Endodermal cell (in vitro differentiated cells): ENCODE data around the gene C1QTNF6. TPM values are rescaled to one million over a fixed set of nuclear protein-coding genes. Genes with fewer than 3 reads are reported as not detected.

Experiments used
- DNase-seq: peaks from one replicate; pipeline ENCODE4 v3.0.0-alpha.2; 2017
- H3K27ac ChIP-seq: 2 replicates; pipeline ENCODE4 v1.5.1; 2013; ENCODE audit warnings: mild to moderate bottlenecking, low read depth, low read length, moderate library complexity
- H3K27me3 ChIP-seq: 2 replicates; pipeline ENCODE4 v1.6.1; 2013; ENCODE audit warnings: mild to moderate bottlenecking, low read length, moderate library complexity; ENCODE audit not compliant: insufficient read depth, control insufficient read depth, poor library complexity, severe bottlenecking
- H3K36me3 ChIP-seq: 2 replicates; pipeline ENCODE4 v1.7.0; 2013; ENCODE audit warnings: mild to moderate bottlenecking, low read length, moderate library complexity; ENCODE audit not compliant: control insufficient read depth, insufficient read depth
- H3K4me1 ChIP-seq: one replicate; pipeline ENCODE4 v1.7.0; 2013; ENCODE audit warnings: low read length; ENCODE audit not compliant: control insufficient read depth, insufficient read depth
- H3K4me3 ChIP-seq: 2 replicates; pipeline ENCODE4 v1.5.1; 2013; ENCODE audit warnings: mild to moderate bottlenecking, low read length, moderate library complexity
- H3K9ac ChIP-seq: 2 replicates; pipeline ENCODE4 v1.6.1; 2013; ENCODE audit warnings: mild to moderate bottlenecking, low read length, moderate library complexity; ENCODE audit not compliant: poor library complexity, severe bottlenecking; ENCODE audit errors: extremely low read depth
- H3K9me3 ChIP-seq: 2 replicates; pipeline ENCODE4 v1.6.1; 2013; ENCODE audit warnings: mild to moderate bottlenecking, low read length, moderate library complexity; ENCODE audit not compliant: control insufficient read depth
- H3K27ac Mint-ChIP-seq: 2 replicates; pipeline ENCODE4 v1.8.0; 2020; ENCODE audit warnings: mixed read lengths
- H3K27me3 Mint-ChIP-seq: 2 replicates; pipeline ENCODE4 v1.8.0; 2021; ENCODE audit warnings: mild to moderate bottlenecking, mixed read lengths; ENCODE audit not compliant: insufficient read depth
- H3K36me3 Mint-ChIP-seq: 2 replicates; pipeline ENCODE4 v1.8.0; 2020; ENCODE audit warnings: low read depth, mixed read lengths
- H3K4me1 Mint-ChIP-seq: 2 replicates; pipeline ENCODE4 v1.8.0; 2020; ENCODE audit warnings: mixed read lengths
- H3K4me3 Mint-ChIP-seq: 2 replicates; pipeline ENCODE4 v1.8.0; 2020; ENCODE audit warnings: mild to moderate bottlenecking, moderate library complexity, mixed read lengths
- H3K9me3 Mint-ChIP-seq: 2 replicates; pipeline ENCODE4 v1.8.0; 2020; ENCODE audit warnings: mild to moderate bottlenecking, mixed read lengths
- WGBS, 2 experiments: methylation state at CpG; one replicate each; pipeline versions ENCODE4 v1.1.5 to v1.1.7; 2013; ENCODE audit warnings: missing lambda C conversion rate in 2 of 2, mixed read lengths in 1 of 2; ENCODE audit not compliant: insufficient coverage in 1 of 2, insufficient read length in 1 of 2; 5-methylcytosine and 5-hydroxymethylcytosine counted together
- total RNA-seq, 2 donors: library from RNA; stranded (reverse); fragmentation: NEBNext Ultra II Directional in 1 of 2; extraction: Animal tissue kit (Norgen Biotek cat#: 25700) in 1 of 2; gene quantifications; 2 replicates in 1 of 2; 3 replicates in 1 of 2; pipeline ENCODE4 v1.2.1, GENCODE V29; 2021
- TF ChIP-seq, protein P1 (sequence below): fragments of 200-600 bp; sonication (generic); conservative IDR thresholded peaks from 2 replicates; pipeline ENCODE4 v1.5.0; 2021; ENCODE audit warnings: antibody characterized with exemption, mild to moderate bottlenecking

C1QTNF6 gene
- total RNA-seq, 2 donors from 2014 or later: 15.5 to 16.9 TPM

GRCh38 chr22:37146507-37147180 is 41.4 kb downstream of the C1QTNF6 start:
- Mint-ChIP-seq H3K36me3 (no peaks in the 10 kb centered on the region), H3K4me3 (no peak overlapping the region), H3K27me3 (peaks cover 5% of the 10 kb centered on the region), H3K9me3 (peaks cover 10% of the 10 kb centered on the region), H3K27ac (no peak overlapping the region), H3K4me1 (peaks cover 6% of the 10 kb centered on the region)
- 87 to 88% methylated on average over 9 to 16 of the region's 16 CpGs for WGBS, 2 experiments
- H3K9ac ChIP-seq: no peak overlapping the region
- no peaks in the 10 kb centered on the region for H3K36me3 ChIP-seq
- no peak for DNase-seq
- no peaks in the 10 kb centered on the region for H3K27me3 ChIP-seq
- no peaks in the 10 kb centered on the region for H3K4me1 ChIP-seq
- H3K27ac ChIP-seq: no peak overlapping the region
- no peak overlapping the region for H3K4me3 ChIP-seq
- no peaks in the 10 kb centered on the region for H3K9me3 ChIP-seq
- TF ChIP-seq, protein P1, sequence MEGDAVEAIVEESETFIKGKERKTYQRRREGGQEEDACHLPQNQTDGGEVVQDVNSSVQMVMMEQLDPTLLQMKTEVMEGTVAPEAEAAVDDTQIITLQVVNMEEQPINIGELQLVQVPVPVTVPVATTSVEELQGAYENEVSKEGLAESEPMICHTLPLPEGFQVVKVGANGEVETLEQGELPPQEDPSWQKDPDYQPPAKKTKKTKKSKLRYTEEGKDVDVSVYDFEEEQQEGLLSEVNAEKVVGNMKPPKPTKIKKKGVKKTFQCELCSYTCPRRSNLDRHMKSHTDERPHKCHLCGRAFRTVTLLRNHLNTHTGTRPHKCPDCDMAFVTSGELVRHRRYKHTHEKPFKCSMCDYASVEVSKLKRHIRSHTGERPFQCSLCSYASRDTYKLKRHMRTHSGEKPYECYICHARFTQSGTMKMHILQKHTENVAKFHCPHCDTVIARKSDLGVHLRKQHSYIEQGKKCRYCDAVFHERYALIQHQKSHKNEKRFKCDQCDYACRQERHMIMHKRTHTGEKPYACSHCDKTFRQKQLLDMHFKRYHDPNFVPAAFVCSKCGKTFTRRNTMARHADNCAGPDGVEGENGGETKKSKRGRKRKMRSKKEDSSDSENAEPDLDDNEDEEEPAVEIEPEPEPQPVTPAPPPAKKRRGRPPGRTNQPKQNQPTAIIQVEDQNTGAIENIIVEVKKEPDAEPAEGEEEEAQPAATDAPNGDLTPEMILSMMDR: no peak

- TF ChIP-seq, protein P1: no peak
- Histone ChIP-seq H3K4me1 (no peaks in the 10 kb centered on the region), H3K27me3 (no peaks in the 10 kb centered on the region), H3K4me3 (no peak overlapping the region), H3K36me3 (no peaks in the 10 kb centered on the region), H3K9me3 (no peaks in the 10 kb centered on the region), H3K9ac (no peak overlapping the region), H3K27ac (no peak overlapping the region)
- Mint-ChIP-seq H3K27ac (peak overlapping the region; percentile 48), H3K4me3 (no peak overlapping the region), H3K4me1 (peaks cover 6% of the 10 kb centered on the region), H3K27me3 (peaks cover 5% of the 10 kb centered on the region), H3K9me3 (peaks cover 4% of the 10 kb centered on the region), H3K36me3 (no peaks in the 10 kb centered on the region)
- WGBS, 2 experiments: 87% methylated on average over 5 to 6 of the region's 6 CpGs
- no peak for DNase-seq
Measured at GRCh38 chr22:37146051-37146385, 42.0 kb downstream of the C1QTNF6 start.

DNA sequence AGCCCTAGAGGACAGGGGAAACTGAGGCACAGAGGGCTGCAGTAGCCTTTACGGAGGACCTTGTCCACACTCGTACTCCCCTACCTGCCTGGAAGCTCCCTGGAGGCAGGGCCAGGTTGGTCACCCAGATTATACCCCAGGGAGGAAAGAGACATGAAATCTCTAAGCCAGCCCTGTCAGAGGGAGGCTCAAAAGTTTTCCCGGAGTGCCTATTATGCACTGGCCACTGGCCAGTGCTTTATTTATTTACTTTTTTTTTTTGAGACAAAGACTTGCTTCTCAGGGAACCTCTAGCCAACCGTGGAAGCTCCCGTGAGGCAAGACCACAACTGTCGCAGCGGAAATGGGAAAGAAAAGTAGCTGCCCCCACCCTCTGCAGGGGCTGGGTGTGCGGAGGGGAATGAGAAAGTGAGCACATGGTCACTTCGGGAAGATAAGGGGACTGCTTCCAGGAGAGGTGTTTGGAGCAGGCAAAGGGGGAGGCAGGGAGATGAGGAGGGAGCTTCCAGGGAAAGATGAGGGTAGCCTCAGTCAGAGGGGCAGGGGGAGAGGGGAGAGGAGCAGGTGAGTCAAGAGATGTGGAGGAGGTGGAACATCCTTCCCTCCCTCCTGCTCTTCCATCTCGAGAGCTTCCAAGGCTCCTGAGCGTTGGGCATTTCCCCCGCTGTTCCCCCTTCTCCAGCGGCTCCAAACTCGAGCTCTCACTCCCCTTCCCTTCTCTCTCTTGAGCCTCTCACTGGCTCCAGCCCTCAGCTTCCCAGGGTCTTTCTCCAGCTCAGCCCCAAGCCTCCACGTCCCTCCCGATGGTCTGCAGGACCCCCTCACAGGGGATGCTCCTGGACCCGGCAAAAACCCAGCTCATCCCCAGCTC is 42.6 kb downstream of the C1QTNF6 start:
- H3K27ac Mint-ChIP-seq: no peak overlapping the region
- Histone ChIP-seq H3K4me1 (no peaks in the 10 kb centered on the region), H3K9ac (no peak overlapping the region), H3K9me3 (no peaks in the 10 kb centered on the region), H3K36me3 (no peaks in the 10 kb centered on the region), H3K4me3 (no peak overlapping the region), H3K27ac (no peak overlapping the region), H3K27me3 (no peaks in the 10 kb centered on the region)
- TF ChIP-seq, protein P1: no peak
- WGBS, 2 experiments: 82 to 83% methylated on average over 7 to 17 of the region's 17 CpGs
- peaks cover 6% of the 10 kb centered on the region for H3K4me1 Mint-ChIP-seq
- DNase-seq: no peak
- H3K36me3 Mint-ChIP-seq: no peaks in the 10 kb centered on the region
- no peaks in the 10 kb centered on the region for H3K9me3 Mint-ChIP-seq
- no peak overlapping the region for H3K4me3 Mint-ChIP-seq
- peaks cover 5% of the 10 kb centered on the region for H3K27me3 Mint-ChIP-seq
